Skeletal muscle cell (primary cell): ENCODE results near the gene ADGRA1.

ENCODE experiments used
- DNase-seq: peaks from one replicate; pipeline ENCODE4 v3.0.0-alpha.2; 2010; ENCODE audit warnings: low read depth
- H3K4me3 ChIP-seq: 2 replicates; pipeline ENCODE4 v1.5.1; 2011; ENCODE audit warnings: low read depth, mild to moderate bottlenecking, control low read depth, low read length, moderate library complexity

The ADGRA1 gene, protein sequence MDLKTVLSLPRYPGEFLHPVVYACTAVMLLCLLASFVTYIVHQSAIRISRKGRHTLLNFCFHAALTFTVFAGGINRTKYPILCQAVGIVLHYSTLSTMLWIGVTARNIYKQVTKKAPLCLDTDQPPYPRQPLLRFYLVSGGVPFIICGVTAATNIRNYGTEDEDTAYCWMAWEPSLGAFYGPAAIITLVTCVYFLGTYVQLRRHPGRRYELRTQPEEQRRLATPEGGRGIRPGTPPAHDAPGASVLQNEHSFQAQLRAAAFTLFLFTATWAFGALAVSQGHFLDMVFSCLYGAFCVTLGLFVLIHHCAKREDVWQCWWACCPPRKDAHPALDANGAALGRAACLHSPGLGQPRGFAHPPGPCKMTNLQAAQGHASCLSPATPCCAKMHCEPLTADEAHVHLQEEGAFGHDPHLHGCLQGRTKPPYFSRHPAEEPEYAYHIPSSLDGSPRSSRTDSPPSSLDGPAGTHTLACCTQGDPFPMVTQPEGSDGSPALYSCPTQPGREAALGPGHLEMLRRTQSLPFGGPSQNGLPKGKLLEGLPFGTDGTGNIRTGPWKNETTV

DNA sequence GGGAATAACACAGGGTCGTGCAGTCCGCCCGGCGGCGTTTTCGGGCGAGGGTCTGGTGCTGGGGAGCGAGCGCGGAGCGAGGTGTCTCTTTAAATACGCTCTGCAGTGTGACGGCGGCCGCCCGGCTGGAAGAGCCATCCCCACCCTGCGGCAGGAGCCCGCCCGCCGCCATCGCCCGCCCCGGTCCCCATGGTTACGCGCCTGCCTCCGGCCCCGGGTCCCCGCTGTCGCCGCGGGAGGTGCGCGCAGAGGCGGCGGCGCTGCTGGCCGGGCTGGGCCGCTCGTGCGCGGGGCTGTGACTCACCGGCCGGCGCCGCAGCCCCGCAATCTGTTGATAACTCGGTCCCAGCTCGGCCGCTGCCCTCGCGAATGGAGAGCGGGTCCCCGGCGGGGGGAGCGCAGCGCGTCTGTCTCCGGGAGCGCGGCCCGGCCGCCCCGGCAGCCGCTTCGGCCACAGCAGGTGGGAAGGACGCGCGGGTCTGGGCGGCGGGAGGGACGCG lies at the start of gene ADGRA1:
ADGRA1 (plus strand) TSS at position 246 of the 500 bp plus-strand sequence. CDS start 986 bp downstream, outside the sequence.
- DNase-seq = no peak
- H3K4me3 ChIP-seq = no peak within 1 kb of the TSS

DNA sequence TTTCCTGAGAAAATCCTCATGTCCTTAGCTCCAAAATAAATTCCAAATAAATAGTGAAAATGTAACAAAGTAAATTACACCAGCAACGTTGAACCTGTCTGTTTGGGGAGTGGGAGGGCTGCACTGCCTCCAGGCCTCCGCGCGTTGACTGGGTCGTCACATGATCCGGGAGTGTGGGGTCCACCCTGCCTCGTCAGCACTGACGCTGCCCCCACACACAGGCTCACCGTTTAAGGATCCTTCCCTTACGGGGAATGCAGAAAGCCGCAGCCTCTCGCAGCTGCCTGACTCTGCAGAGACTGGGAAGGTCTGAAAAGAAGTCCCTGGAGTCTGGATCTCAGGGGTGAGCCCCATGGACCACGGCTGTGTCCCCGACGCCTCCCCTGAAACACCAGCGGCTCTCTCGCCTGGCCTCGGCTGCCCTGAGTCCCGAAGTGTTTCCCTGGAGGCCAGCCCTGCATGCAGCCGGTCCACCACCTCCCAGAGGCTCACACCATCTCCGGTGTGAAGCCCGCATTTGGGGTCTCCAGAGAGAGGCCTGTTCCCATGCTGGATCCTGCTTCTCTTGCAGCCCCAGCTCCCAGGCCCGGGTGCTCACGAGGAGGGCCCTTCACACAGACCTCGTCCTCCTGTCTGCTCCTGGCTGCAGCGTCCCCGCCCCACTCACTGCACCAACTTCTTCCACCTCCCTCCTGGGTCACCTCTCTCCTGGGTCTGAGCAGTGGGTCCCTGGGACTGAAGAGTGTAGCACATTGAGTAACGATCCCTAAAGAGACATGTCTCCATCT lies 49.5 kb upstream of the ADGRA1 start:
- no peak overlapping the region for H3K4me3 ChIP-seq
- no peak for DNase-seq

- DNase-seq = no peak
- H3K4me3 ChIP-seq = no peak overlapping the region
Observed at GRCh38 chr10:133039107-133039802, 48.5 kb upstream of the ADGRA1 start.

DNA sequence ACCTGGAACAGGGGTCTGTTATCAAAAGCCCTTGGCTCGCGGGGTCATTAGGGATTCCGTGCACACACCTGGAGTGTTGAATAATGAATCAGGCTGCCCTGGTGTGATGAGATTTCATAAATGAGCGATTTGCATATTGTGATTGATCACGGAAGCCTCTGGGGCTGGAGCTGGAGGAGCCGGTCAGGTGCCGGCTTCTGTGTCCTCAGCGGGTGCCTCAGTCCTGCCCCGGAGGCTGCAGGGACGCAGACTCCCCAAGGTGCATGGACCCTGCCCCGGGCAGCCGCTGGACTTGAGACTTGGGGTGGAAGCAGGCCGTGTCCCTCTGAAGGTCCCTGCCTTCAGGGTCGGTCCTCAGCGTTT lies 47.9 kb upstream of the ADGRA1 start:
- no peak for DNase-seq
- no peak overlapping the region for H3K4me3 ChIP-seq

DNA sequence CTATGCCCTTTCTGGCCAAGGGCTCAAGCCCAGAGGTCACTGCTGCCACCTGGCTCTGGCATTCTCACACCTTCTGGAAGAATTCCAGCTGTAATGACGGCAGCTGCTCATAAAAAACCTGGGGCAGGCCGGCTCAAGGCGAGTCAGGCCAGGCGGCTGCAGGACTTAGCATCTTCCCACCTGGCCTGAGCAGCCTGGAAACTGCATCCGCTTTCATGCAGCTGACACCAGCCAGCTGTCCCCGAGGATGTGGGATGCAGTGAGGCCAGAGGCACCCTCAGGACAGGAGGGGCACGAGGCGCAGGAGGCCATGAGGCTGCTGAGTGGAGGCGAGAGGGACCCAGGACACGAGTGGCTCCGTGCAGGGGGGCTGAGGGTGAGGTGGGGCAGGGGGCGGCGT lies 47.5 kb upstream of the ADGRA1 start:
- no peak overlapping the region for H3K4me3 ChIP-seq
- no peak for DNase-seq

DNA sequence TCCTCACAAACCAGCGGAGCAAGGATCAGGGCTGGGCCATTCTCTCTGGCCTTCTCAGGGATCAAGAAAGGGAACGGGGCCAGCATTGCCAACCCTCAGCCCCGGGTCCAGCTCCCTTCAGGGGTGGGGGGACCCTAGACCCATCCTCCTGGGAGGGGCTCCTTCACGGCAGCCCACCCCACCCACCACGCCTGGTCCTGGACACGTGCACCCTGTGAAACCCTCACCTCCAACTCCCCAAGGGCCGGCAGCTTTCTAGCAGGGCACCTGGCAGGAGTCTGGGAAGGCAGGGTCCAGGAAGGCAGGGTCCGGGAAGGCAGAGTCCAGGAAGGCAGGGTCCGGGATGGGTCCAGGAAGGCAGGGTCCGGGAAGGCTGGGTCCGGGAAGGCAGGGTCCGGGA lies 46.6 kb upstream of the ADGRA1 start:
- no peak for DNase-seq
- no peak overlapping the region for H3K4me3 ChIP-seq

- DNase-seq = no peak
- no peak overlapping the region for H3K4me3 ChIP-seq
Observed at GRCh38 chr10:133042061-133042460, 45.7 kb upstream of the ADGRA1 start.

DNA sequence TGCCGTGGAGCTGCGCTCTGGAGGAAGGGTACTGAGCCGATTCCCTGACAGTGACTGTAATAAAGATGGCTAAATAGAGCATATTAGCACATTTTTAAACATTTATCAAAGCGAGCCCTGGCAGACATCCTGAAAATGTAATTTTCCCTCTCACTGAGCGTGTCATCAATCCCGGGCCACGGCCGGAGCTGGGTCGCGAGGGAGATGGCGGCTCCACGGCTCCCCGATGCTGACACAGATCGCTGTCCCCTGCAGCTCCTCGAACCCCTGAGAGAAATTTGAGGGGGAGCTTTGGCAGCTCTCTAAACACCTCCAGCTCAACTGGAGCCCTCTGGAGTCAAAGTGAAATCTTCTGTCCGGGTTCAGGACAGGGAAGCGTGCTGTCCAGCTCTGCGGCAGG lies 44.9 kb upstream of the ADGRA1 start:
- no peak for DNase-seq
- H3K4me3 ChIP-seq = no peak overlapping the region

- no peak for DNase-seq
- H3K4me3 ChIP-seq = no peak overlapping the region
Observed at GRCh38 chr10:133043541-133044225, 44.0 kb upstream of the ADGRA1 start.

- no peak for DNase-seq
- H3K4me3 ChIP-seq = no peak overlapping the region
Observed at GRCh38 chr10:133044401-133044811, 43.3 kb upstream of the ADGRA1 start.

DNA sequence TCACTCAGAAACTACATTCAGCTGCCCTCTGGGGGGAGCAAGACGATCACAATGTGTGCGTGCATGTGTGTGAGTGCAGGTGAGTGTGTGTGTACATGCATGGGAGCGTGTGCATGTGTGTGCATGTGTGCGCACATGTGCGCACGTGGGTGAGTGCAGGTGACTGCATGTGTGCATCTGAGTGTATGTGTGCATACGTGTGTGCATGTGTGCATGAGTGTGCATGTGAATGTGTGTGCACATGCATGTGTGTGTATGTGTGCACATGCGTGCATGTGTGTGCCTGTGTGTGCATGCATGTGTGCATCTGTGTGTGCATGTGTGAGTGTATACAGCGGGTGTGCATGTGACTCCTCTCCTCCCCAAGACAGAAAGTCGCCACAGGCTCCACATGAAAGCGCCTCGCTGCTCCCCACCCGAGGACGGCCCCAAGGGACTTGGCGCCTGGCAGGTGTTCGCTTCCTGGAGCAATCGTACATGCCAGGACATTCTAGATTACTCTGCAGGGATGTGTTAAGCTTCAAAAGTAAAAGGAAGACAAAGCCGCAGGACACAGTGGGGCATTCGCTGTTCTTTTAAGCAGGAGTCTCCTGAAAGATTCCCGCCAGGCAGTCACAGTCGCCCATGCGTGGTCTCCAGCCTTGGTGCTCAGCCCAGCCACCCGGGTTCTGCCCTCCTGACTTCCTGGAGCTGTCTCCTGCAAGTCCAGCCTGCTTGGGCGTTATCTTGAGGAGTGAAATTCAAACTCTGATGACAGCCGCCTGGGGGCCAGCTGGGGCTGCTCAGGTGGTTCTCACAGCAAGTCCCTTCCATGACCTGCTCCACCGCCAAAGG lies 42.0 kb upstream of the ADGRA1 start:
- DNase-seq = no peak
- H3K4me3 ChIP-seq = no peak overlapping the region

DNA sequence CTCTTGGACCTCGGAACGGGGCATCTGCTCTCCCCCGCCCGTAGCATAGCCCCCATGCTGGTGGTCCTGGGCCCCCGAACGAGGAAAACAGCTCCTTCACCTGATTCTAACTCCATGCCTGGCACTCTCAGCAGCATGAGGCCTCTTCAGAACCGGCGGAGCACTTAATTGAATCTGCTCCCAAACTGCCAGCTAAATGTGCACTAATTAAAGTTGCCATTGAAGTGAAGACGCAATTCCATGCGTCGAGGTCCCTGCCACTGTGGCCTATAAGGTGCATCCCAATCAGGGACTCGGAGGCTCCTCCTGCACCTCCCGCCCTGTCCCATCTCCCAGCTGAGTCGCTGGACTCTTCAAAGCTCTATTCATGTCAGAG lies 41.3 kb upstream of the ADGRA1 start:
- H3K4me3 ChIP-seq = no peak overlapping the region
- no peak for DNase-seq

- DNase-seq = no peak
Observed at GRCh38 chr10:133047526-133048123, 40.1 kb upstream of the ADGRA1 start.

GRCh38 chr10:133048266-133048665 lies 39.5 kb upstream of the ADGRA1 start:
- no peak for DNase-seq
- no peak overlapping the region for H3K4me3 ChIP-seq

More at GRCh38 chr10:133047526-133048123, 40.1 kb upstream of the ADGRA1 start:
- no peak overlapping the region for H3K4me3 ChIP-seq

DNA sequence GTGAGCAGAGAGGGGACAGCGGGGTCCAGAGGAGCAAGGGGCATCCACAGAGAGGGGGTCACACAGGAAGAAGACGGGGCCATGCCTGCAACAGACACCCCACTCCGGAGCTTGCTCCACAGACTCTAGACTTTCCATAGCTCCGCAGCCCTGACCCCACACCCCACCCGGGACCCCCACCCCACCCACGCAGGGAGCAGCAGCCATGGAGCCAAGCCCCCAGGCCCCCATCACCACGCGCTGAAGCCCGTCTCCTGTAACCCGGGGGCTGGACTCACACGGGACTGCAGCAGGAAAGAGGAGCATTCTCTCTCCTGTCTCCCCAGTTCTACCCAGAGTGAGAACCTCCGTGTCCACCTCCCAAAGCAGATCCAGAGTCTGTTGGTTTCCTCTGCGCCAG lies 38.8 kb upstream of the ADGRA1 start:
- H3K4me3 ChIP-seq = no peak overlapping the region
- no peak for DNase-seq

- DNase-seq = no peak
- H3K4me3 ChIP-seq = no peak overlapping the region
Observed at GRCh38 chr10:133049639-133050038, 38.1 kb upstream of the ADGRA1 start.

DNA sequence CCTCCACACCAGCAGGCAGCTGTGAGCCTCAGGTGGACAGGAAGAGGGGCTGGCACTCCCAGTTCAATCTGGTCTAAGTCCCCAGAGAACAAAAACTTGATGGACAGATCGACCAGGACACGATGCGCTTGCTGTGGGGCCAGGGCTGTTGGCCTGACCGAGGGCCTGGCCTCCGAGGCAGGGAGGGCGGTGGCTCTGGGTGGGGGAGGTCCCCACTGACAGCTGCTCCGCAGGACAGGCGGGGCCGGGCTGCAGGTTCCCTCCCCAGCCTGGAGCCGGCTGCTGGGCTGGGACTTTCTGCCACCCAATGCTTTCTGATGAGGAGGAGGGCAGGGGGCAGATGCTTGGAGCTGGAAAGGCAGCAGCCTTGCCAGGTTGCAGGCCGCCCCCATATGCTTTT lies 37.4 kb upstream of the ADGRA1 start:
- no peak for DNase-seq
- H3K4me3 ChIP-seq = no peak overlapping the region

DNA sequence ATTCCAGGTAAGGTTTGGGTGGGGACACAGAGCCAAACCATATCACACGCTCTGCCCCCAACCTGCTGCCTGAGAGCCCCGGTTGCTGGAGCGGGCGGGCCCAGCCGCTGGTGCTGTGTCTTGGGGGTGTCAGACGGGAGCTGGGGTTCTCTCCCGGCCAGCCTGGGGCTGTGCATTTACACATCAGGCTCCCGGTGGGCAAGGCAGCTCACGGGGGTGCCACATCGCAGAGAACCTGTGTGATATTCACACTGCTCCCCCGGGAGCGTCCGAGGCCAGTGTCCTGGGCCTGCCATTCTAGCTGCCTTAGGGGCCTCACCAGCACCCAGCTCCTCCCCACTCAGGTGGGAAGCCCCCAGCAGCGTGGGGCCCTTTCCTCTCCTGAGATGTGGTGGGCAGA lies 35.6 kb upstream of the ADGRA1 start:
- DNase-seq = no peak
- H3K4me3 ChIP-seq = no peak overlapping the region
